ENCODE results near the gene MIEN1. TPM values are rescaled to one million over a fixed set of nuclear protein-coding genes. Genes with fewer than 3 reads are reported as not detected.
"Not testable (repeated sequence)": the region's sequence is repeated elsewhere in the genome, so short reads cannot be mapped to it uniquely, and the experiment has no call there.

MIEN1 gene
- polyA plus RNA-seq, 1 experiment, result 78.9 TPM

DNA sequence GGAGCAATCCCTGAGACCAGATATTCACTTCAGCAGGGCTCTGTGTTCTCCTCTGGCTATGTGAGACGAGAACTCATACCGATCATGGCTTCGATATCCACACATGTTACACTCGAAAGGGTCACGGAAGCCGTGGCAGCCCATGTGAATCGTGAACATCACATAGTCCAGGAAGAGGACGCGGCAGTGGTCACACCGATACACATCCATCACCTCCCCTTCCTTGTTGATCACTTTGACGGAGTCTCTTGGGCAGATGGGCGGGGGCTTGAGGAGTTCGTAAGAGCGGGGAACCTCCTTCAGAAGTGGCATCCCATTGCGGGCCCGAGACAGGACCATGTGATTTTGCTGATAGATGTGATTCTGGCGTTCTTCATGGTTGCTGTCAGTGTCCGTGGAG, 35.4 kb upstream of the MIEN1 start:
- H3K4me3 ChIP-seq (ENCODE audit: low read depth, low read length), result no peak overlapping the region
- H3K27me3 ChIP-seq (ENCODE audit: control insufficient read depth, insufficient read depth, low read length), result peaks cover 22% of the 10 kb centered on the region
- ChIA-PET POLR2A (no interaction called here), CTCF (no interaction called here)
- H3K36me3 ChIP-seq (ENCODE audit: control insufficient read depth, insufficient read depth, low read length), result no peaks in the 10 kb centered on the region
- TF ChIP-seq, protein P1, sequence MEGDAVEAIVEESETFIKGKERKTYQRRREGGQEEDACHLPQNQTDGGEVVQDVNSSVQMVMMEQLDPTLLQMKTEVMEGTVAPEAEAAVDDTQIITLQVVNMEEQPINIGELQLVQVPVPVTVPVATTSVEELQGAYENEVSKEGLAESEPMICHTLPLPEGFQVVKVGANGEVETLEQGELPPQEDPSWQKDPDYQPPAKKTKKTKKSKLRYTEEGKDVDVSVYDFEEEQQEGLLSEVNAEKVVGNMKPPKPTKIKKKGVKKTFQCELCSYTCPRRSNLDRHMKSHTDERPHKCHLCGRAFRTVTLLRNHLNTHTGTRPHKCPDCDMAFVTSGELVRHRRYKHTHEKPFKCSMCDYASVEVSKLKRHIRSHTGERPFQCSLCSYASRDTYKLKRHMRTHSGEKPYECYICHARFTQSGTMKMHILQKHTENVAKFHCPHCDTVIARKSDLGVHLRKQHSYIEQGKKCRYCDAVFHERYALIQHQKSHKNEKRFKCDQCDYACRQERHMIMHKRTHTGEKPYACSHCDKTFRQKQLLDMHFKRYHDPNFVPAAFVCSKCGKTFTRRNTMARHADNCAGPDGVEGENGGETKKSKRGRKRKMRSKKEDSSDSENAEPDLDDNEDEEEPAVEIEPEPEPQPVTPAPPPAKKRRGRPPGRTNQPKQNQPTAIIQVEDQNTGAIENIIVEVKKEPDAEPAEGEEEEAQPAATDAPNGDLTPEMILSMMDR (IDR thresholded peaks at IDR 0.05; ENCODE audit: insufficient read depth, low read depth, low read length), result no peak
- no peak for DNase-seq (ENCODE audit: low read depth)

DNA sequence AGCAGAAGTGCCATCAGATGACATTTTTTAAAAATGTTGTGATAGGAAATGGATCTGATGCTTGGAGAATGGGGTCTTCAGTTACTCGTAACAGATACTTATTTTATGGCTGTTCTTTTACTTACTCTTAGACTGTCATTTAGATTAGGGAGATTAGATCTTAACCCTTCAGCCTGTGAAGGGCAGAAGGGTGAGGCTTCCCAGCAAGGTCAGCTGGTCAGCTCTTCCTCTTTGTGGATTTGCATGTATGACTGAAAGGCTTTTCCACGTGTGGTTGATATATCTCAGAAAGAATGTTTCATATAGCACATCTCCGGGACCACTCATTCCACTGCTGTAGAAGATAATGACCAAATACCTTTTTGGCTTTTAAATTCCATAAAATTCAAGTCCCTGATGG, 34.8 kb upstream of the MIEN1 start:
- Histone ChIP-seq H3K36me3 (ENCODE audit: control insufficient read depth, insufficient read depth, low read length) (no peaks in the 10 kb centered on the region), H3K27me3 (ENCODE audit: control insufficient read depth, insufficient read depth, low read length) (peaks cover 22% of the 10 kb centered on the region), H3K4me3 (ENCODE audit: low read depth, low read length) (no peak overlapping the region)
- no peak for DNase-seq (ENCODE audit: low read depth)
- TF ChIP-seq, protein P1 (IDR thresholded peaks at IDR 0.05; ENCODE audit: insufficient read depth, low read depth, low read length), result no peak
- ChIA-PET CTCF (interaction anchor here (0.6 to 1.2 kb wide), 2 partner anchors 70 to 81 kb away, joined by 3 read pairs; no protein-coding TSS in a partner anchor), POLR2A (no interaction called here)

GRCh38 chr17:39764171-39764570, 33.8 kb upstream of the MIEN1 start:
- H3K36me3 ChIP-seq (ENCODE audit: control insufficient read depth, insufficient read depth, low read length); DNase-seq (ENCODE audit: low read depth); H3K4me3 ChIP-seq (ENCODE audit: low read depth, low read length): not testable (repeated sequence)
- H3K27me3 ChIP-seq (ENCODE audit: control insufficient read depth, insufficient read depth, low read length), result peaks cover 25% of the 10 kb centered on the region
- ChIA-PET POLR2A (interaction anchor here (0.6 kb wide), 1 partner anchor 98 kb away, joined by 3 read pairs; no protein-coding TSS in a partner anchor), CTCF (interaction anchor here (0.7 to 2.2 kb wide), 3 partner anchors 8 to 142 kb away, joined by 3 to 13 read pairs (median 3); no protein-coding TSS in a partner anchor)

DNA sequence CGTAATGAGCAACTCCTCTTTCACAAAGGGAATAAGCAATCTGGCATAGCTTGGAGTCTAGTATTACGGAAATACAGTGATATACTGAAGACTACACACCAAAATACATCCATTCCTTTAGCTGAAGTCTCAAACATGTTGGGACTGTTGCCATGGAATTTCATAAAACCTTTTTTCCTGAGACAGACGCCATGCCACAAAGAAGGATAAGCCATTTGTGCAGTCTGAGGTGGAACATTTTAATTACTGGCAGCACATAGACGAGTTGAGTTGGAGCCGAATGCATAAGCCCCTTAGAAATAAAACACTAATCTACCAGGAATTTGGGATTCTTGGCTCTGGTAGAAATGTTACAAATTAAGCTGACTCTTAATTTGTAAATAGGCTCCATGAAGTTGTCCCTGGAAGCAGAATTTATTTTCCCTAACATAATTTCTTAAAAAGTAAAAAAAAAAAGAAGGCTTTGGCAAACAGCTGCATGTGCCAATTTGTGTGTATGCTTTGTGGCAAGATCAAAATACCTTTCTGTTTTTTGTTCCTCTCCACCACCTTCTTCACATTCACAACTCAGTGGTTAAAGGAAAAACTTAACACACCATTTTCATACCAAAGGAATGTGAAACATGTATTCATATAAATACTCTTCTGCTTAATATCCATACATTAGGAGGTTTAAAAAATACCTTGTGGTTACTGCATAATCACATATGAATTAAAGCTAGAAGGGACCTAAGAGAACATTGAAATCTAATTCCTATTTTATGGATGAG, 32.9 kb upstream of the MIEN1 start:
- ChIA-PET POLR2A (interaction anchor here (0.6 kb wide), 1 partner anchor 33 kb away, joined by 4 read pairs; no protein-coding TSS in a partner anchor), CTCF (interaction anchor here (0.7 to 2.2 kb wide), 4 partner anchors 7 to 217 kb away, joined by 3 to 13 read pairs (median 4); partner anchors contain the start of gene PSMD3)
- DNase-seq (ENCODE audit: low read depth), result no peak
- peaks cover 20% of the 10 kb centered on the region for H3K27me3 ChIP-seq (ENCODE audit: control insufficient read depth, insufficient read depth, low read length)
- TF ChIP-seq, protein P1 (IDR thresholded peaks at IDR 0.05; ENCODE audit: insufficient read depth, low read depth, low read length), result no peak
- no peaks in the 10 kb centered on the region for H3K36me3 ChIP-seq (ENCODE audit: control insufficient read depth, insufficient read depth, low read length)
- no peak overlapping the region for H3K4me3 ChIP-seq (ENCODE audit: low read depth, low read length)

DNA sequence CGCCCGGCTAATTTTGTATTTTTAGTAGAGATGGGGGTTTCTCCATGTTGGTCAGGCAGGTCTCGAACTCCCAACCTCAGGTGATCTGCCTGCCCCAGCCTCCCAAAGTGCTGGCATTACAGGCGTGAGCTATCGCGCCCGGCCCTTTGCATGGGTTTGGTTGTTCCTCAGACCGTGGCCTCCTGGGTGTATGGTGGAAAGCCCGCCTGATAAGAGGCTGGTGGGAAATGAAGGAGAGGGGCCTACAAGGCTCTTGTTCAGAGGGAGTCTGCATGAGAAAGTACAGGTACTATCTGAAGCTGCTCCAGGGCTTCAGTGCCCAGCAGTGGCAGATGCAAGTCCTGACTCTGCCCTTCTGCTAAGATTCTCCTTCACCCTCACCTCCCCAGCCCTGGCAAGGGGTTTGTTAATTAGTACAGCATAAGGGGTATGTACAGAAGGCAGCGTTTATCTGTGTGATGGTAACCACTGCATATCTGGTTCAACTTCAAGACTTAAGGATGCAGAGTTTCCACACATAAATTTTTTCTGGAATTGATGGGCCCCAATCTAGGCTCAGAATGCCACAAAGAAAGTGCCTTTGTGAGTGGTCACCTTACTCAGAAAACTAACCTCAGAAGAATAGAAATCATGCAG, 31.6 kb upstream of the MIEN1 start:
- Histone ChIP-seq H3K4me3 (ENCODE audit: low read depth, low read length) (no peak overlapping the region), H3K27me3 (ENCODE audit: control insufficient read depth, insufficient read depth, low read length) (peaks cover 14% of the 10 kb centered on the region), H3K36me3 (ENCODE audit: control insufficient read depth, insufficient read depth, low read length) (no peaks in the 10 kb centered on the region)
- POLR2A ChIA-PET, result no interaction called here
- CTCF ChIA-PET, result interaction anchor here (2.2 kb wide), 1 partner anchor 139 kb away, joined by 13 read pairs; no protein-coding TSS in a partner anchor
- no peak for DNase-seq (ENCODE audit: low read depth)
- TF ChIP-seq, protein P1 (IDR thresholded peaks at IDR 0.05; ENCODE audit: insufficient read depth, low read depth, low read length), result no peak
